ENCODE measurements around the gene PIK3C3.

- TF ChIP-seq CTCF (IDR thresholded peaks at IDR 0.05) (no peak), POLR2AphosphoS5 (IDR thresholded peaks at IDR 0.05) (no peak), POLR2A (IDR thresholded peaks at IDR 0.05) (no peak)
These were observed 17.3 kb downstream of the PIK3C3 start for GRCh38 chr18:41972067-41972925.

Data from breast epithelium (tissue), 3 donors.